Prostate gland (tissue), 2 donors: Measurements from ENCODE around the gene CEPT1. TPM values are rescaled to one million over a fixed set of nuclear protein-coding genes. Genes with fewer than 3 reads are reported as not detected.

Source experiments
- DNase-seq: peaks from one replicate; pipeline ENCODE4 v3.0.0-alpha.2; 2019; ENCODE audit warnings: low spot score
- H3K27ac ChIP-seq, 2 donors: fragments of 200-600 bp; sonication (generic); 2 replicates each; pipeline ENCODE4 v1.5.1; 2017 to 2019
- H3K27me3 ChIP-seq: fragments of 200-600 bp; sonication (generic); replicated peaks from 2 replicates; pipeline ENCODE4 v1.5.1; 2019; ENCODE audit not compliant: insufficient read depth
- H3K36me3 ChIP-seq, 2 donors: fragments of 200-600 bp; sonication (generic); 1 replicate in 1 of 2; 2 replicates in 1 of 2; pipeline versions ENCODE4 v1.5.1 to v1.8.1; 2017 to 2019
- H3K4me1 ChIP-seq: fragments of 200-600 bp; sonication (generic); replicated peaks from 2 replicates; pipeline ENCODE4 v1.5.1; 2019
- H3K4me3 ChIP-seq, 2 donors: fragments of 200-600 bp; sonication (generic); 2 replicates each; pipeline ENCODE4 v1.5.1; 2017 to 2019
- H3K9me3 ChIP-seq: fragments of 200-600 bp; sonication (generic); 2 replicates; pipeline ENCODE4 v1.5.1; 2017
- CTCF ChIP-seq, 4 experiments: fragments of 200-600 bp in 2 of 4; fragments of 450-650 bp in 2 of 4; sonication (generic) in 2 of 4; IDR thresholded peaks; 1 replicate in 3 of 4; 2 replicates in 1 of 4; pipeline ENCODE4 v1.5.1; 2016 to 2019; ENCODE audit warnings: antibody characterized with exemption in 4 of 4, mild to moderate bottlenecking in 2 of 4, moderate library complexity in 2 of 4
- POLR2A ChIP-seq: fragments of 450-650 bp; IDR thresholded peaks from one replicate; pipeline ENCODE4 v1.6.1; 2016; ENCODE audit warnings: antibody characterized with exemption, mild to moderate bottlenecking
- POLR2AphosphoS5 ChIP-seq: sonication (generic); formaldehyde crosslinking; IDR thresholded peaks from one replicate; pipeline ENCODE4 v1.6.1; 2017; ENCODE audit warnings: antibody characterized with exemption
- WGBS: methylation state at CpG from one replicate; pipeline ENCODE4 v1.1.5; 2018; 5-methylcytosine and 5-hydroxymethylcytosine counted together
- intact Hi-C: fragments of 100-400 bp; cut with DNase I; formaldehyde crosslinking; loops from one replicate; pipeline ENCODE4 v1.14.2; 2022
- total RNA-seq, 2 donors: library from RNA; depleted of rRNA; stranded (reverse); fragments of >200 nt; gene quantifications; one replicate each; pipeline ENCODE4 v1.1.0, GENCODE V29; 2016

The CEPT1 gene
- total RNA-seq, 2 donors from 2014 or later: 32.2 to 52.5 TPM

- peaks cover 7% of the 10 kb centered on the region for H3K4me1 ChIP-seq
- no peak overlapping the region for H3K27ac ChIP-seq
- 67% methylated on average over 2 of the region's 2 CpGs for WGBS
- H3K36me3 ChIP-seq: no peaks in the 10 kb centered on the region
- intact Hi-C loops: no loop called here
- TF ChIP-seq CTCF (IDR thresholded peaks at IDR 0.05) (no peak), POLR2A (no peak), POLR2AphosphoS5 (no peak)
- no peaks in the 10 kb centered on the region for H3K9me3 ChIP-seq
- no peak overlapping the region for H3K4me3 ChIP-seq
- no peak for DNase-seq
- no peaks in the 10 kb centered on the region for H3K27me3 ChIP-seq
Measured at GRCh38 chr1:111205714-111206050, 65.7 kb downstream of the CEPT1 start.

- H3K36me3 ChIP-seq: no peaks in the 10 kb centered on the region
- H3K27me3 ChIP-seq: no peaks in the 10 kb centered on the region
- no peak for DNase-seq
- 20% methylated on average over 1 of the region's 1 CpG for WGBS
- H3K4me1 ChIP-seq: no peaks in the 10 kb centered on the region
- no peak overlapping the region for H3K27ac ChIP-seq
- intact Hi-C loops: no loop called here
- TF ChIP-seq POLR2A: no peak
- TF ChIP-seq POLR2AphosphoS5: no peak
- no peak for TF ChIP-seq CTCF (IDR thresholded peaks at IDR 0.05)
- no peaks in the 10 kb centered on the region for H3K9me3 ChIP-seq
- H3K4me3 ChIP-seq: no peak overlapping the region
Measured at GRCh38 chr1:111208921-111209320, 68.9 kb downstream of the CEPT1 start.

GRCh38 chr1:111209622-111210021 lies 69.6 kb downstream of the CEPT1 start:
- no peak for TF ChIP-seq POLR2AphosphoS5
- no peak for TF ChIP-seq CTCF (IDR thresholded peaks at IDR 0.05)
- no peak for TF ChIP-seq POLR2A
- H3K4me1 ChIP-seq: no peaks in the 10 kb centered on the region
- H3K4me3 ChIP-seq: no peak overlapping the region
- no peaks in the 10 kb centered on the region for H3K9me3 ChIP-seq
- H3K36me3 ChIP-seq: no peaks in the 10 kb centered on the region
- H3K27me3 ChIP-seq: no peaks in the 10 kb centered on the region
- no peak for DNase-seq
- intact Hi-C loops: no loop called here
- no peak overlapping the region for H3K27ac ChIP-seq
- 80% methylated on average over 4 of the region's 4 CpGs for WGBS

GRCh38 chr1:111211921-111212320 lies 71.9 kb downstream of the CEPT1 start:
- H3K9me3 ChIP-seq: no peaks in the 10 kb centered on the region
- intact Hi-C loops: no loop called here
- H3K27me3 ChIP-seq: no peaks in the 10 kb centered on the region
- no peaks in the 10 kb centered on the region for H3K4me1 ChIP-seq
- TF ChIP-seq POLR2AphosphoS5: no peak
- TF ChIP-seq CTCF (IDR thresholded peaks at IDR 0.05): no peak
- no peak for TF ChIP-seq POLR2A
- no peak overlapping the region for H3K4me3 ChIP-seq
- WGBS: 100% methylated on average over 1 of the region's 1 CpG
- no peaks in the 10 kb centered on the region for H3K36me3 ChIP-seq
- no peak for DNase-seq
- H3K27ac ChIP-seq: no peak overlapping the region

GRCh38 chr1:111212634-111213335 lies 72.8 kb downstream of the CEPT1 start:
- no peaks in the 10 kb centered on the region for H3K36me3 ChIP-seq
- no peak overlapping the region for H3K4me3 ChIP-seq
- H3K27me3 ChIP-seq: no peaks in the 10 kb centered on the region
- no peaks in the 10 kb centered on the region for H3K9me3 ChIP-seq
- 71% methylated on average over 5 of the region's 5 CpGs for WGBS
- intact Hi-C loops: no loop called here
- TF ChIP-seq POLR2AphosphoS5 (no peak), CTCF (IDR thresholded peaks at IDR 0.05) (no peak), POLR2A (no peak)
- DNase-seq: no peak
- no peaks in the 10 kb centered on the region for H3K4me1 ChIP-seq
- no peak overlapping the region for H3K27ac ChIP-seq
